Stimulated activated CD8-positive, alpha-beta memory T cell treated with anti-CD3 and anti-CD28 coated beads, Interleukin-7, amount 100 ng/mL, for 24 hours (primary cell): ENCODE measurements around the gene TECPR2.
"Not testable (repeated sequence)": the region's sequence is repeated elsewhere in the genome, so short reads cannot be mapped to it uniquely, and the experiment has no call there.

Experiments
- DNase-seq: peaks from one replicate; pipeline ENCODE4 v3.0.0-alpha.2; 2020; ENCODE audit warnings: low read depth

Gene TECPR2

GRCh38 chr14:102333795-102334705 lies 28.7 kb upstream of the TECPR2 start:
- DNase-seq, result no peak

GRCh38 chr14:102335163-102335562 lies 27.6 kb upstream of the TECPR2 start:
- DNase-seq, result no peak

GRCh38 chr14:102338724-102339123 lies 24.0 kb upstream of the TECPR2 start:
- no peak for DNase-seq

- DNase-seq, result no peak
Observed at GRCh38 chr14:102341566-102341965, 21.2 kb upstream of the TECPR2 start.

GRCh38 chr14:102342238-102342637 lies 20.5 kb upstream of the TECPR2 start:
- DNase-seq, result no peak

GRCh38 chr14:102344084-102344483 lies 18.7 kb upstream of the TECPR2 start:
- DNase-seq, result no peak

GRCh38 chr14:102344485-102344884 lies 18.3 kb upstream of the TECPR2 start:
- no peak for DNase-seq

- DNase-seq, result no peak
Observed at GRCh38 chr14:102345232-102345631, 17.5 kb upstream of the TECPR2 start.

- no peak for DNase-seq
Observed at GRCh38 chr14:102346645-102347044, 16.1 kb upstream of the TECPR2 start.

GRCh38 chr14:102348376-102348775 lies 14.4 kb upstream of the TECPR2 start:
- no peak for DNase-seq

GRCh38 chr14:102351023-102351422 lies 11.7 kb upstream of the TECPR2 start:
- DNase-seq, result no peak

GRCh38 chr14:102351593-102351992 lies 11.1 kb upstream of the TECPR2 start:
- DNase-seq, result not testable (repeated sequence)

GRCh38 chr14:102352213-102352612 lies 10.5 kb upstream of the TECPR2 start:
- DNase-seq, result no peak

- no peak for DNase-seq
Observed at GRCh38 chr14:102353126-102353619, 9.6 kb upstream of the TECPR2 start.

- no peak for DNase-seq
Observed at GRCh38 chr14:102356280-102356679, 6.5 kb upstream of the TECPR2 start.

GRCh38 chr14:102359341-102359740 lies 3.4 kb upstream of the TECPR2 start:
- DNase-seq, result no peak

- no peak for DNase-seq
Observed at GRCh38 chr14:102360388-102360787, 2.4 kb upstream of the TECPR2 start.

- DNase-seq, result peak; percentile 22
Observed at GRCh38 chr14:102362084-102362483, 657 bp upstream of the TECPR2 start.

GRCh38 chr14:102363182-102363943 lies 622 bp downstream of the TECPR2 start:
- peak; percentile 3 for DNase-seq

- no peak for DNase-seq
Observed at GRCh38 chr14:102370305-102370809, 7.6 kb downstream of the TECPR2 start.

GRCh38 chr14:102371361-102371760 lies 8.6 kb downstream of the TECPR2 start:
- no peak for DNase-seq

- no peak for DNase-seq
Observed at GRCh38 chr14:102373110-102373509, 10.4 kb downstream of the TECPR2 start.

- DNase-seq, result no peak
Observed at GRCh38 chr14:102374264-102374663, 11.5 kb downstream of the TECPR2 start.
